ENCODE data around the gene LTB.
A peak's percentile ranks its signal among the peaks of the same experiment; 100 is the strongest.

The LTB gene

DNA sequence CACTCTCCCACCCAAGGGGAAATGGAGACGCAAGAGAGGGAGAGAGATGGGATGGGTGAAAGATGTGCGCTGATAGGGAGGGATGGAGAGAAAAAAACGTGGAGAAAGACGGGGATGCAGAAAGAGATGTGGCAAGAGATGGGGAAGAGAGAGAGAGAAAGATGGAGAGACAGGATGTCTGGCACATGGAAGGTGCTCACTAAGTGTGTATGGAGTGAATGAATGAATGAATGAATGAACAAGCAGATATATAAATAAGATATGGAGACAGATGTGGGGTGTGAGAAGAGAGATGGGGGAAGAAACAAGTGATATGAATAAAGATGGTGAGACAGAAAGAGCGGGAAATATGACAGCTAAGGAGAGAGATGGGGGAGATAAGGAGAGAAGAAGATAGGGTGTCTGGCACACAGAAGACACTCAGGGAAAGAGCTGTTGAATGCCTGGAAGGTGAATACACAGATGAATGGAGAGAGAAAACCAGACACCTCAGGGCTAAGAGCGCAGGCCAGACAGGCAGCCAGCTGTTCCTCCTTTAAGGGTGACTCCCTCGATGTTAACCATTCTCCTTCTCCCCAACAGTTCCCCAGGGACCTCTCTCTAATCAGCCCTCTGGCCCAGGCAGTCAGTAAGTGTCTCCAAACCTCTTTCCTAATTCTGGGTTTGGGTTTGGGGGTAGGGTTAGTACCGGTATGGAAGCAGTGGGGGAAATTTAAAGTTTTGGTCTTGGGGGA, 6.1 kb downstream of the LTB start:
- no peak for DNase-seq

- DNase-seq: no peak
Measured at GRCh38 chr6:31575335-31575901, 6.8 kb downstream of the LTB start, which contains the start of gene TNF. Gene TNF (plus strand): TSS chr6:31575565. CDS start chr6:31575742, 177 bp downstream.

DNA sequence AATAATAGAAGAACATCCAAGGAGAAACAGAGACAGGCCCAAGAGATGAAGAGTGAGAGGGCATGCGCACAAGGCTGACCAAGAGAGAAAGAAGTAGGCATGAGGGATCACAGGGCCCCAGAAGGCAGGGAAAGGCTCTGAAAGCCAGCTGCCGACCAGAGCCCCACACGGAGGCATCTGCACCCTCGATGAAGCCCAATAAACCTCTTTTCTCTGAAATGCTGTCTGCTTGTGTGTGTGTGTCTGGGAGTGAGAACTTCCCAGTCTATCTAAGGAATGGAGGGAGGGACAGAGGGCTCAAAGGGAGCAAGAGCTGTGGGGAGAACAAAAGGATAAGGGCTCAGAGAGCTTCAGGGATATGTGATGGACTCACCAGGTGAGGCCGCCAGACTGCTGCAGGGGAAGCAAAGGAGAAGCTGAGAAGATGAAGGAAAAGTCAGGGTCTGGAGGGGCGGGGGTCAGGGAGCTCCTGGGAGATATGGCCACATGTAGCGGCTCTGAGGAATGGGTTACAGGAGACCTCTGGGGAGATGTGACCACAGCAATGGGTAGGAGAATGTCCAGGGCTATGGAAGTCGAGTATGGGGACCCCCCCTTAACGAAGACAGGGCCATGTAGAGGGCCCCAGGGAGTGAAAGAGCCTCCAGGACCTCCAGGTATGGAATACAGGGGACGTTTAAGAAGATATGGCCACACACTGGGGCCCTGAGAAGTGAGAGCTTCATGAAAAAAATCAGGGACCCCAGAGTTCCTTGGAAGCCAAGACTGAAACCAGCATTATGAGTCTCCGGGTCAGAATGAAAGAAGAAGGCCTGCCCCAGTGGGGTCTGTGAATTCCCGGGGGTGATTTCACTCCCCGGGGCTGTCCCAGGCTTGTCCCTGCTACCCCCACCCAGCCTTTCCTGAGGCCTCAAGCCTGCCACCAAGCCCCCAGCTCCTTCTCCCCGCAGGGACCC, 7.8 kb downstream of the LTB start:
- no peak for DNase-seq

- no peak for DNase-seq
Measured at GRCh38 chr6:31573239-31574105, 8.8 kb downstream of the LTB start.

DNA sequence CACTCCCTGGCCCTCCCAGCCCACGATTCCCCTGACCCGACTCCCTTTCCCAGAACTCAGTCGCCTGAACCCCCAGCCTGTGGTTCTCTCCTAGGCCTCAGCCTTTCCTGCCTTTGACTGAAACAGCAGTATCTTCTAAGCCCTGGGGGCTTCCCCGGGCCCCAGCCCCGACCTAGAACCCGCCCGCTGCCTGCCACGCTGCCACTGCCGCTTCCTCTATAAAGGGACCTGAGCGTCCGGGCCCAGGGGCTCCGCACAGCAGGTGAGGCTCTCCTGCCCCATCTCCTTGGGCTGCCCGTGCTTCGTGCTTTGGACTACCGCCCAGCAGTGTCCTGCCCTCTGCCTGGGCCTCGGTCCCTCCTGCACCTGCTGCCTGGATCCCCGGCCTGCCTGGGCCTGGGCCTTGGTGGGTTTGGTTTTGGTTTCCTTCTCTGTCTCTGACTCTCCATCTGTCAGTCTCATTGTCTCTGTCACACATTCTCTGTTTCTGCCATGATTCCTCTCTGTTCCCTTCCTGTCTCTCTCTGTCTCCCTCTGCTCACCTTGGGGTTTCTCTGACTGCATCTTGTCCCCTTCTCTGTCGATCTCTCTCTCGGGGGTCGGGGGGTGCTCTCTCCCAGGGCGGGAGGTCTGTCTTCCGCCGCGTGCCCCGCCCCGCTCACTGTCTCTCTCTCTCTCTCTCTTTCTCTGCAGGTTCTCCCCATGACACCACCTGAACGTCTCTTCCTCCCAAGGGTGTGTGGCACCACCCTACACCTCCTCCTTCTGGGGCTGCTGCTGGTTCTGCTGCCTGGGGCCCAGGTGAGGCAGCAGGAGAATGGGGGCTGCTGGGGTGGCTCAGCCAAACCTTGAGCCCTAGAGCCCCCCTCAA, 9.9 kb downstream of the LTB start, which contains the start of gene LTA:
TSS of gene LTA (plus strand) at position 249 of the 871 bp plus-strand sequence. CDS start at position 703, 454 bp downstream.
- no peak for DNase-seq

- DNase-seq: no peak
Measured at GRCh38 chr6:31569861-31570536, 12.2 kb downstream of the LTB start.

DNA sequence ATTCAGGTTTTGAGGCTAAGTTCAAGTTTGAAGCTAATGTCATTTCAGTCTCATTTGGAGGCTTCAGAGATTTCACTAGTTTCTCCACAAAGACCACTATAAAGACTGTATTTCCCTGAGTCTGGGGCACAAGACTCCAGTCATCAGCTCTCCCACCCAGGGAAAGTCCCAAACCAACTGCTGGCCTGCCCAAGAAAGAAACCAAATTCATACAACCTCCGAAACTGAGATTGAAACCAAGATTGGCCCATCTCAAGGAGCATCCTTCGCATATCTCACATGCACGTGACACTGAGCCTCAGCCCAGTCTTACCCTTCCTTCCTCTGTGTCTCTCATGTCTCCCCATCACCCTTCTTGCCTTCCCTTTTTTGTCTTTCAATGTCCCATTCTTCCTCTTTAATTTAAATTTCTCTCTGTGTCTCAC, 13.7 kb downstream of the LTB start:
- DNase-seq: no peak

DNA sequence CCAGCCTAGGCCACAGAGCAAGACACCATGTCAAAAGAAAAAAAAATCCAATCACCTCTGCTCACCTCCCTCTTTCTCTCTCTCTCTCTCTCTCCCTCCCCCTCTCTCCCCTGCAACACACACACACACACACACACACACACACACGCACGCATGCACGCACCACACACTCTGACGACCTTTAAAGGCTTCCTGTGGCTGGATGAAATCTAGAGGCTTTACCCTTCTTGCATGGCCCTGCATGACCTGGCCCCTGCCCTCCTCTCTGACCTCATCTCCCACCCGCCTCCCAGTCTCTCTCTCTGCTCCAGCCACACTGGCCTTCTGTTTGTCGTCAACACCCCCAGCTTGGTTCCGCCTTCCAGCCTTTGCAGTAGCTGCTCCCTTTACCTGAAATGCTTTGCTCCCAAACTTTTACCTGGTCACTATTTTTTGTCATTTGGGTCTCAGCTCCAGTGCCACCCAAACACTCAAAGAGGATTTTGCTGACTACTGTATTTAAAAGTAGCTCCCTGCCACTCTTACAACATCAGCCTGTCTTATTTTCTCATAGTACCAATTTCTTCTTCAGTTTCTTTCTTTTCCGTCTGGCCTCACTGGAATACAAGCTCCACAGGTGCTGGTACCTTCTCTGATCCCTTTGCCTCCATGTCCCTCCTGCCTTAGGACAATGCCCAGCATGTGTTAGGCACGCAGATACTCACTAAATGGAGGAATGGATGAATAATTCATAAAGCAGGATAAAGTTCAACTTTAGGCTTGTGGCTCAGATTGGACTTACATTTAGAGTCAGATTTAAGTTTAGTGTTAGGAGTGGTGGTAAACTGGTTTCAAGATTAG, 14.5 kb downstream of the LTB start:
- DNase-seq: no peak

DNA sequence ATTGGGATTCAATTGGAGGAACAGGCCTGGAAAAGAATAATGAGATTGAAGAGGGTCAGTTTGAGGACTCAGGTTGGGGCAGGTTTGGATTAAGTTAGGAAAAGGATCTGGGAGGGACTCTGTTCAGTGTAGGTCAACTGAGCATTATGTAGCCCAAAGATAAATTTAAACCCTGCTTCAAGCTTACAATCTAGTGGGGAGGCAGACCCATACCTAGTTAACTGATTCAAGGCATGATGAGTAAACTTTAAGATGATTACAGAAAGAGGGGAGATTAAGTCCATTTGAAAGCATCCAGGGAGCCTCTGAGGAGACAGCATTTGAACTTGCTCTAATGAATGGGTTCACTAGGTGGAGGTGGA, 21.5 kb downstream of the LTB start:
- no peak for DNase-seq

DNA sequence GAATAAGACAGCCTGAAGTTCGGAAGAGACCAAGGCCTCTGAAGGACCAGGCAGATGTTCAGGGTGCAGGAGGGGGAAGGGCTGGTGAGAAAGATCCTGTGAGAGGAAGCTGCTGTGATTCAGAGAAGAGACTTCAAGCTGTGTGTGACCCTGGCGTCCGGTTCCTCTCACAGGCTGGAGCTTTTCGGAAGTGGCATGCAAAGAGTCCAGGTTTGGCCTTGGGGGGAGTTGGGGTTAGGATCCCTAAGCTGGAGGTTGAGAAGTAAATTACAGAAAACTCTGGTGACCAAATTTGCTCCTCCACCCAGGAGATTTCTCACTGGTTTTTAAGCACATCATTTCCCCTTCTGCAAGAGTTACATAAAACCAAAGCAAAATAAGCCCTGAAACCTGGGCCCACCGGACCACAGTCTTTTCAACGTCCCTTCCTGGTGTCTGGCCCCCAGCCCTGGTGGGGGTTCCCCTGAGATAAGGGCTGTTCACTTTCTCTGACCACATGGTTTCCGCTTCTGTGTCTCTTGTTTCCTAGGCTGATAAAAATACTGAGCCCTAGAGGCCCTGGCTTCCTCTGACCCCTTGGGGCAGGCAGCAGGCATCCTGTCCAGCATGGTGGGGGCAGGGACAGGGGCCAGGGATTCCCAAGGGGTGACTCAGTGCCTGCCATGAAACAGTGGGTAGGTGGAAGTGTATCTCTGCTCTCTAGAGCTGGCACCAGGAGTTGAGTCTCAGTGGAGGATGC, 22.1 kb downstream of the LTB start:
- peak; percentile 72 for DNase-seq

DNA sequence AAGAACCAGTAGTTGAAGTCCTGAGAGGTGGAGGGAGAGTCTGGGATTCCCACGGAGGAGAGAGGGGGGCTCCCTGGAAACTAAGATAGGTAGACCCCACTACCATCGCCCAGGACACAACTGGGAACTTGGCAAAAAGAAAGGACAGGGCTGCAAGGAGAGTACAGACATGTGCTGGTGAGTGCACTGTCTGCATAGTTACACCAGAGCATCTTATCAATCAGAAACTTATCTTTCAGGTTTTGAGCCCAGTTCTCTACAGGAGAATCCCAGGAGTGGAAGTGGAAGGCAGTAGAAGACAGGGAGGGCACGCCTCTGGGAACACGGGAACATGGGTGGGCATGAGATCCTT, 22.6 kb downstream of the LTB start:
- no peak for DNase-seq

GRCh38 chr6:31558631-31559500, 23.4 kb downstream of the LTB start:
- DNase-seq: no peak

GRCh38 chr6:31558318-31558625, 24.0 kb downstream of the LTB start:
- DNase-seq: no peak

GRCh38 chr6:31557443-31558317, 24.5 kb downstream of the LTB start:
- no peak for DNase-seq

DNA sequence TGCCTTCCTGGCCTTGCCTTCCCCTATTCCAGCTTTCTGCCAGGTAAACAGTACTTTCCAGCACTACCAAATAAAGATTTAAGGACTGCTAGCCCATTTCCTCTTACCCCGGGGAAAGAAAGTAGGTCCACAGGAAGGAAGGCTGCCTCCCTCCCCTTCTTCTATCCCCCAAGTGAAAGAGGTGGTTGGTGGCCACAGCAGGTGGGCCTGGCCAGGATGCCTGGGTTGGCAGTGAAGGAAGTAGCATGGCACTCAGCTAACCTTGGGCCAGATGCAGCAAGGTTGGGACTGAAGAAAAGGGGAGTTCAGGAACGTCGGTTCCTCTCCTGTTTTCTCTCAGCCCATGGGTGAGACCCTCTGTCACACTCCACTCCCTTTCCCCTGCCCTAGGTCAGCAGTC, 25.9 kb downstream of the LTB start:
- no peak for DNase-seq

- DNase-seq: peak; percentile 41
Measured at GRCh38 chr6:31551371-31551770, 30.9 kb downstream of the LTB start.

GRCh38 chr6:31548544-31548873, 33.7 kb downstream of the LTB start:
- no peak for DNase-seq

All from fibroblast of skin of back (primary cell).